ENCODE data around the gene ZMAT5. TPM values are rescaled to one million over a fixed set of nuclear protein-coding genes. Genes with fewer than 3 reads are reported as not detected.
A peak's percentile ranks its signal among the peaks of the same experiment; 100 is the strongest.

ZMAT5 gene
- polyA plus RNA-seq, 2 of the 4 experiments (the other 2 are of a cell fraction) = 13.0 to 13.3 TPM

- ChIA-PET CTCF (interaction anchor here (0.8 to 3.2 kb wide), 4 partner anchors 10 to 386 kb away, joined by 3 to 17 read pairs (median 8); no protein-coding TSS in a partner anchor), POLR2A (interaction anchor here (0.7 kb wide), 1 partner anchor 265 kb away, joined by 4 read pairs; no protein-coding TSS in a partner anchor)
- H3K4me2 ChIP-seq = no peak overlapping the region
- H3K4me1 ChIP-seq = peaks cover 39% of the 10 kb centered on the region
- WGBS (ENCODE audit: missing lambda C conversion rate) = 92% methylated on average over 17 of the region's 19 CpGs
- H3K27ac ChIP-seq = peak overlapping the region in 1 of 2 experiments; percentile 78; a peak in 2 of 6 replicates
- no peaks in the 10 kb centered on the region for H3K9me3 ChIP-seq
- ATAC-seq (no peak), DNase-seq (ENCODE audit: low read depth in 1 of 2, low spot score in 1 of 2) (no peak), FAIRE-seq (no peak)
- no peak for TF ChIP-seq CHD2 (IDR thresholded peaks at IDR 0.05; ENCODE audit: low read length, partially characterized antibody)
- no peak for TF ChIP-seq FOXS1 (CRISPR knock-in tag; IDR thresholded peaks at IDR 0.05)
- no peak for TF ChIP-seq HDAC2 (IDR thresholded peaks at IDR 0.05)
- no peak for TF ChIP-seq E2F6 (IDR thresholded peaks at IDR 0.05; ENCODE audit: borderline replicate concordance, low read depth)
- TF ChIP-seq EP300 (IDR thresholded peaks at IDR 0.05) = no peak
- TF ChIP-seq RNF2 (IDR thresholded peaks at IDR 0.05; ENCODE audit: borderline replicate concordance, low read depth) = no peak
- no peak for TF ChIP-seq CBX2 (IDR thresholded peaks at IDR 0.05; ENCODE audit: borderline replicate concordance, low read depth)
- H3K4me3 ChIP-seq = no peak overlapping the region
Observed at GRCh38 chr22:29702931-29703501, 63.8 kb downstream of the ZMAT5 start.

- DNase-seq (ENCODE audit: low read depth in 1 of 2, low spot score in 1 of 2) (peak; percentile 29 to 30), FAIRE-seq (no peak), ATAC-seq (peak; percentile 35 to 60; a peak in 5 of 6 replicates)
- Histone ChIP-seq H3K4me3 (no peak overlapping the region), H3K27ac (peak overlapping the region in 1 of 2 experiments; percentile 78; a peak in 3 of 6 replicates), H3K4me1 (peaks cover 39% of the 10 kb centered on the region), H3K4me2 (peak overlapping the region; percentile 54), H3K9me3 (no peaks in the 10 kb centered on the region)
- 21% methylated on average over 7 of the region's 14 CpGs for WGBS (ENCODE audit: missing lambda C conversion rate)
- TF ChIP-seq EP300 (IDR thresholded peaks at IDR 0.05) = no peak
- no peak for TF ChIP-seq RFX5 (IDR thresholded peaks at IDR 0.05)
- TF ChIP-seq ZNF302 (CRISPR knock-in tag; IDR thresholded peaks at IDR 0.05) = no peak
- no peak for TF ChIP-seq FOXS1 (CRISPR knock-in tag; IDR thresholded peaks at IDR 0.05)
- TF ChIP-seq RAD21 (conservative IDR thresholded peaks at IDR 0.05 in 1 of 2, IDR thresholded peaks at IDR 0.05 in 1 of 2) = peak in 1 of 2 experiments; percentile 13; a peak in 1 of 5 replicates
- no peak for TF ChIP-seq ATOH8 (CRISPR knock-in tag; IDR thresholded peaks at IDR 0.05; ENCODE audit: low read depth)
- no peak for TF ChIP-seq EHMT2 (IDR thresholded peaks at IDR 0.05; ENCODE audit: low read depth)
- CTCF ChIA-PET = interaction anchor here (0.6 to 3.2 kb wide), 11 partner anchors 9 to 1069 kb away, joined by 3 to 17 read pairs (median 4); partner anchors contain the start of gene ASCC2
- POLR2A ChIA-PET = interaction anchor here (0.7 kb wide), 1 partner anchor 265 kb away, joined by 4 read pairs; no protein-coding TSS in a partner anchor
Observed at GRCh38 chr22:29702000-29702930, 64.5 kb downstream of the ZMAT5 start.

- DNase-seq (ENCODE audit: low read depth in 1 of 2, low spot score in 1 of 2) (peak; percentile 31 to 44), ATAC-seq (peak; percentile 52 to 63), FAIRE-seq (no peak)
- POLR2A ChIA-PET = no interaction called here
- Histone ChIP-seq H3K4me3 (no peak overlapping the region), H3K4me1 (peaks cover 39% of the 10 kb centered on the region), H3K4me2 (peak overlapping the region; percentile 54), H3K9me3 (no peaks in the 10 kb centered on the region), H3K27ac (peak overlapping the region in 1 of 2 experiments; percentile 78; a peak in 3 of 6 replicates)
- TF ChIP-seq FOSB (CRISPR knock-in tag; IDR thresholded peaks at IDR 0.05) = no peak
- 0 out of 3 replicates have a peak, but pooled peaks have one; percentile 8 for TF ChIP-seq SMC3 (IDR thresholded peaks at IDR 0.05)
- peak in 1 of 2 experiments; percentile 44; a peak in 3 of 5 replicates for TF ChIP-seq RAD21 (conservative IDR thresholded peaks at IDR 0.05 in 1 of 2, IDR thresholded peaks at IDR 0.05 in 1 of 2)
- WGBS (ENCODE audit: missing lambda C conversion rate) = 28% methylated on average over 14 of the region's 14 CpGs
- CTCF ChIA-PET = interaction anchor here (0.6 to 3.2 kb wide), 9 partner anchors 12 to 1068 kb away, joined by 3 to 17 read pairs (median 4); partner anchors contain the start of gene ASCC2
Observed at GRCh38 chr22:29701155-29701999, 65.4 kb downstream of the ZMAT5 start.

Data from A549 (cell line).